HG03108 (cell line): ENCODE results near the gene TOP3A.
A peak's percentile ranks its signal among the peaks of the same experiment; 100 is the strongest.
"Not testable (repeated sequence)": the region's sequence is repeated elsewhere in the genome, so short reads cannot be mapped to it uniquely, and the experiment has no call there.

Source experiments
- ATAC-seq: cut with Tn5 transposase; IDR thresholded peaks from one replicate; pipeline ENCODE4 v1.9.1; 2021; ENCODE audit warnings: moderate library complexity; ENCODE audit not compliant: unreplicated experiment

Gene TOP3A

DNA sequence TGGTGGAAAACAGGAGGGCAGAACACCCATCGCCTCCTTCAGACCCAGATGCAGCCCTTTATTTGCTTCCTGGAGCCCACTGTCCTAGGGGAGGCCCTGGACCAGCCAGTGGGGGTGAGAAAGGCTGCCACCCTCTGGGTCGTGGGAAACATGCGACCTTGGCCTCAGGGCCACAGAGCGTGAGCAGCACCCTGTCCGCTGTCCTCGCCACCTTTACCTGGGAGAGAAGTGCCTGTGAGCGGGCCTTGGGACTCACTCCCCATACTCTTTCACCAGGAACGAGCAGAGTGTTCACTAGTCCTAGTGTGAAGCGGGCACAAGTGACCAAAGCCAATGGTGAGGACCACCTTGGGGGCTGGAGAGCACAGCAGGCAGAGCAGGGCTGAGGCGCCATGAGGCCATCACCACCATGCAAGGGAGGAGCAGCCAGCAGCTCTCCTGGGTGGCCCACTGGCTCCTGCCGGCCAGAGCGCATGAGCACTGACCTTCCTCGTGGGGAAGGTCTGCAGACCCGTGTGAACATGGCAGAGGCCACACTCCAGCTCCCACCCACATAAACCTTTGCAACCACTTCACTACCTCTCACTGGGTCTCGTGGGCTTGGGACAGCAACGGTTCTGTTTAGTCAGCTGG lies 8.8 kb upstream of the TOP3A start:
- ATAC-seq: no peak

- no peak for ATAC-seq
Observed at GRCh38 chr17:18323007-18323406, 8.2 kb upstream of the TOP3A start.

DNA sequence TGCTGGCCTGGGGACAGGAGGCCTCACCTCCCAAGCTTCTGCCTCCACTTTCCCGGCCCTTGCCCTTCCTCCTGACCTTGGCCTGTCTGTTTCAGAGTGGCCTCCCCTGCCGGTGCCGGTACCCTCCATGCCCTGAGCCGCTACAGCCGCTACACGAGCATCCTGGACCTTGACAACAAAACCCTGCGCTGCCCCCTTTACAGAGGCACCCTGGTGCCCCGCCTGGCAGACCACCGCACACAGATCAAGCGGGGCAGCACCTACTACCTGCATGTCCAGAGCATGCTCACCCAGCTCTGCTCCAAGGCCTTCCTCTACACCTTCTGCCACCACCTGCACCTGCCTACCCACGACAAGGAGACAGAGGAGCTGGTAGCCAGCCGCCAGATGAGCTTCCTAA lies 7.7 kb upstream of the TOP3A start:
- no peak for ATAC-seq

DNA sequence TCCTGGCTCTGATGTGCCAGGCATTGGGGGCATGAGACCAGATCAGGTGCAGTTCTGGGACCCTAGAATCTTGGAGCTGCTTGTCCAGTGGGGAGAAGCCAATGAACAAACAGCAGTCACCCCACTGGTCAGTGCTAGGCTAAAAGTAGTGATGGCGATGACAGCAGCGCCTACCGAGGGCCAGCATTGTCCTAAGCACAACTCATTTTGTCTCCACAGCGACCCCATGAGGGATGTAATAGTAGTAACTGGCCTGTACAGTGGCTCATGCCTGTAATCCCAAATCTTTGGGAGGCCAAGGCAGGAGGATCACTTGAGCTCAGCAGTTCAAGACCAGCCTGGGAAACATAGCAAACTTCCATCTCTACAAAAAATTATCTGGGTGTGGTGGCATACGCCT lies 6.5 kb upstream of the TOP3A start:
- ATAC-seq: no peak

DNA sequence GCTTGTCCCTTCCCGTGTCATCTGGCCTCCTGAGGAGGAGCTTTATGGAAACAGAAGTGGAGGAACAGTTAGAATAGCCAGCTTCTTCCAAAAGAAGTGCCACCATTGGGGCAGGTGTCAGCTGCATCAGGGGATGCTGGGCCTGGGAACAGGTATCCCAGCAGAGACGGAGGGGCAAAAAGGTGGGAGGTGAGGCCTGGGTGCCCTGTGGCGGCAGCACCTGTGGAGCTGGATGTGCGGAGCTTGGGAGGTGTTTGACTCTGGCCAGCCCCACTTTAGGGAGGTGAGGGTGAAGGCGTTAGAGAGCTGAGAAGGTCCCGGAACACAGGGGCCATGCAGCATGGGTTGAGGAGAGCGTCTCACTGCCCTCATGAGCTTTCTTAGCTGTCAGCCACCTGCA lies 5.5 kb upstream of the TOP3A start:
- no peak for ATAC-seq

- no peak for ATAC-seq
Observed at GRCh38 chr17:18319604-18320256, 4.9 kb upstream of the TOP3A start.

GRCh38 chr17:18318771-18319450 lies 4.1 kb upstream of the TOP3A start:
- no peak for ATAC-seq

- ATAC-seq: no peak
Observed at GRCh38 chr17:18318117-18318516, 3.3 kb upstream of the TOP3A start.

- ATAC-seq: no peak
Observed at GRCh38 chr17:18315961-18316360, 1.2 kb upstream of the TOP3A start.

- peak; percentile 1 for ATAC-seq
Observed at GRCh38 chr17:18315562-18315922, 748 bp upstream of the TOP3A start.

- ATAC-seq: peak; percentile 7
Observed at GRCh38 chr17:18314059-18314730, 599 bp downstream of the TOP3A start.

GRCh38 chr17:18309202-18309601 lies 5.6 kb downstream of the TOP3A start:
- no peak for ATAC-seq

- not testable (repeated sequence) for ATAC-seq
Observed at GRCh38 chr17:18303206-18303605, 11.6 kb downstream of the TOP3A start.

GRCh38 chr17:18300725-18301480 lies 13.9 kb downstream of the TOP3A start:
- ATAC-seq: no peak

DNA sequence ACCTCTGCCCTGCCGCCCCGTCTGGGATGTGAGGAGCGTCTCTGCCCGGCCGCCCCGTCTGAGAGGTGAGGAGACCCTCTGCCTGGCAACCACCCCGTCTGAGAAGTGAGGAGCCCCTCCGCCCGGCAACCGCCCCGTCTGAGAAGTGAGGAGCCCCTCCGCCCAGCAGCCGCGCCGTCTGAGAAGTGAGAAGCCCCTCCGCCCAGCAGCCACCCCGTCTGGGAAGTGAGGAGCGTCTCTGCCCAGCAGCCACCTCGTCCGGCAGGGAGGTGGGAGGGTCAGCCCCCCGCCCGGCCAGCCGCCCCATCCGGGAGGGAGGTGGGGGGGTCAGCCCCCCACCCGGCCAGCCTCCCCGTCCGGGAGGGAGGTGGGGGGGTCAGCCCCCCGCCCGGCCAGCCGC lies 16.7 kb downstream of the TOP3A start:
- not testable (repeated sequence) for ATAC-seq

- ATAC-seq: no peak
Observed at GRCh38 chr17:18291718-18292540, 22.9 kb downstream of the TOP3A start.

- ATAC-seq: no peak
Observed at GRCh38 chr17:18285296-18285695, 29.5 kb downstream of the TOP3A start.

GRCh38 chr17:18281788-18282187 lies 33.0 kb downstream of the TOP3A start:
- ATAC-seq: no peak

- ATAC-seq: no peak
Observed at GRCh38 chr17:18280766-18281371, 33.9 kb downstream of the TOP3A start.

DNA sequence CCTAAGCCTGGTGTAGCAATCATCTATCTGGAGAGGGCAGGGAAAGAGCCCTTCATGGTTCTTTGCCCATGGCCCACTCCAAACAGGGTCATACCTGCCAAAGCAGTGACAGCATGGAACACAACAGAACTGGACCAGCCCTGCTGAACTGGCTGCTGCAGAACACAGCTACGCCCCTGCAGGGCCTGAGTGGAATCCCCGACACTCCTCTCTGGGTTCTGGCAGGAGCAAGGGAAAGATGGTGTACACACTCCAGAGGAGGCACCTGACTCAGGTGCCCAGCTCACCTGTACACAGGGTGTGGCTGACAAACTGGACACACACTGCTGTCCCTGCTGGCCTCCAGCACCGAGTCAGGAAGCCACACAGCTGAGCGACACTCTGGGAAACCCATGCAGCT lies 34.5 kb downstream of the TOP3A start:
- ATAC-seq: no peak
